GM18517 (cell line): ENCODE measurements around the gene DAB1.

ENCODE experiments used
- ATAC-seq: cut with Tn5 transposase; IDR thresholded peaks from one replicate; pipeline ENCODE4 v1.9.1; 2021; ENCODE audit warnings: mild to moderate bottlenecking, moderate library complexity; ENCODE audit not compliant: unreplicated experiment

The DAB1 gene

DNA sequence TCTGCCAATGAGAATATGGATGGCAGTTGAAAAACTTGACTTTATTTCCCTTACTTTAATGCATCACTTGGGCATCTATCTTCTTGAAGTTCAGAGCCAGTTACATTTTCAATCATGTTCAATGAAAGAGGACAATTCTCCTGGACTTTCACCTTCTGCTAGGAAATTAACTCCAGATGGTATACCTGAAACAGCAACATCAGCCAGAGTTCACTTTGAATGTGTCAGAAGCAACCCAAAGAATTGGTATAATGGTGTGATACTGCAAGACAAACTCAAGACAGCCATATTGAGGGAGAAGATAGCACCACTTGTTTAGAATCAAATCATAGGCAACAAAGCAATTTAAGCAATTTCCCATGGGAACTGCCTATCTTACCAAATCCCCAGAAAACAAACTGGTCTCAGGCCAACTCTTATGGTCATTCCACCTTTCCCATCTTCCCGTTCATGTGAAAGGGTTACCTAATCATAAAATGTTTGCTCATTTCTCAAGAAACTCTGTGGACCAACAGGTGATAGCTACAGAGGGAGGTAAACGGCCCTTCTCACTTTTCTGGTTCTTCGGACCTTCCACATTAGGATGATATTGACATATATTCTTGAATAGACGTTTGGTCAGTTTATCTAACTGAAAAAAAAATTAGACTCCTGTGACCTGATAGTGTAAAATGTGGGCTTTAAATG is 428.3 kb downstream of the DAB1 start:
- ATAC-seq, result no peak

DNA sequence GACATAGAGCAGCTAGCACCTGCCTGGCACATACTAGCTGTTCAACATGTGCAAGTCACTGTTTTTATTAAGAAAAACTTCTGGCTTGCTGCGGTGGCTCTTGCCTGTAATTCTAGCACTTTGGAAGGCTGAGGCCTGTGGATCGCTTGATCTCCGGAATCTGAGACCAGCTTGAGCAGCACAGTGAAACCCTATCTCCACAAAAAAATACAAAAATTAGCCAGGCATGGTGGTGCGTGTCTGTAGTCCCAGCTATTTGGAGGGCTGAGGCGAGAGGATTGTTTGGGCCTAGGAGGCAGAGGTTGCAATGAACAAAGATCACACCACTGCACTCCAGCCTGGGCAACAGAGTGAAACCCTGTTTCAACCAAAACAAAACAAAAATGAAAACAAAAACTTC is 430.4 kb downstream of the DAB1 start:
- no peak for ATAC-seq

DNA sequence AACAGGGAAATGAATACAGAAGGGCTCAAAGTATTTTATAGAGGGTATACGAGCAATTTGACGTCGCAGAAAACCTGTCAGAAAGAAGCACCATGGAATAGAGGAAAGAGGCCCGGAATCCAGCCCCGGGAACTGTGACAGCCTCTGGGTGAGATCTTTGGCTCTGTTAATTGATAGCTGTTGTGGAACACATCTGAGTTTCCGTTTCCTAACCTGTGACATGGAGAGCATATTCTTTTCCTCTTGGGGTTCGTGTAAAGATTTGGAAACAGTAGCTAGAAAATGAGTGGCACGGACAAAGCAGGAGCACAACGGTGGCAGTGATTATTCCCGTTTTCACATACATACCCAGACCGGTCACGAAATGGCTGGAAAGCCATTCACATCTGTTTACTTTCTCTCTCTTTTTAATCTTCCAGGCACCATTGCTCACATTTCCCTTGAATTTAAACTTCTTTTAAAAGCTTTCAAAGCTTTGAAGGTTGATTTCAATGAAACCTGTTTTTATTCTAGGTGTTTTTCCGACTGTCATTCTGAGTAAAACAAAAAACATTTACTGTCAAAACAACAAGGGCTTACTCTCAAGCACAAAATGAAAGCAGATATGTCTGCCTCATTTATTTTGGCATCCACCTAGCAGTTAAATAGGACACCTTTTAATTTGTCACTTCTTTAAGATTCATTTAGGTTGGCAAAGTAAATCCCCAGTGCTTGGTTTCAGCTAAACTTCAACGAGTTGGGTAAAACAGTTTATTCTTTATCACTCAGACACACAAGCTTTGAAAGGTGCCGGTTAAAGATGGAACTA is 431.3 kb downstream of the DAB1 start:
- ATAC-seq, result no peak

DNA sequence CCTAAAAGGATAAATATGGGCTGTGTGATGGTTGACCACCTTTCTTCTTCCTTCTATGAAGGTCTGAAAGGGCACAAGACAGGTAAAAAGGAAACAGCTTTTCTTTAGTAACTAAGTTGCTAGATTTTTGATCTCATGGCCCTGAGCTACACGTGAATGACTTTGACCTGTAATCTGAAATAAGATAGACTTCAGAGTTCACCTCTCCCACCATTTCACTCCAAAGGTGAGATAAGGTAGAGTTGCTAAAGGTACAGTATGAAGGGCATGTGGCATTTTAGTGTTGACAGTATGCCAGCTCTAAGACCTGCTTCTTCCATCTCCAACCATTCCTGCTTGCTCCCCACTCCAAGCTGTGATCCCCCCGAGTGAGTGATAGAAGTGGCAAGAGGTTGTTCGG is 432.3 kb downstream of the DAB1 start:
- ATAC-seq, result no peak

DNA sequence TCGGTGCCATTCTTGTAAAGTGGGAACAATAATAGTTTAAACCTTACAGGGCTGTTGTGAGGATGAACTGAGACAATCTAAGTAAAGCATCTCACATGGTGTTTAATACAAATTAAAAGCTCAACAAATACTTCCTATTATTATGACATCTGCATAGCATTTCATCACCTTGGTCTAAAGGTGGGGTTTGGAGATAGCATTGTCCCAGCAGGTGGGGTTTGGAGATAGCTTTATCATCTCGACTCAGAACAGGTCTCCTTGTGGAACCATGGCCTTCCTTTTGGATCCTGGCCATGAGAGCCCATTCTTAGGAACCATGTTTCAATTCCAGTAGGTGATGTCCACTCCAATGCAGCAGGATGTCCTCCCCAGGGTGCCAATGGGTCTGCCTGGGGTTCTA is 437.5 kb downstream of the DAB1 start:
- no peak for ATAC-seq

DNA sequence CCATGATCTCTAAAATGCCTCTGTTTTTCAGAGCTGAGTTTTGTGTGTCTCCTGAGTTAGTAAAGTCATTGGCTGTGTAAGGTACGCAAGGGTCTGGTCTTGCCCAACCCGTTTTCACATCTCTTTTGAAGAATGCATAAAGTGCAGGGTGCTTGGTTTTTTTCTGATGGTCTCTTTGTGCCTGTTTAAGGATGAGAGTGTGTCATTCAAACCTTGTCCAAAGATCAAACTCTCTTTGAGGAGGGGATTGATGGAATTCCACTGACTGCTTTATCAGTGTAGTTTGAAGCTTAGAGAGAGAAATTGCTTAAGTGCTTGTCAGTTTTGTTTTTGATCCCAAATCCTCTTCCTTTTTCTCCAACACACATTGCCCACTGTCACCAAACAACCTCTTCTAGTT is 438.0 kb downstream of the DAB1 start:
- no peak for ATAC-seq

DNA sequence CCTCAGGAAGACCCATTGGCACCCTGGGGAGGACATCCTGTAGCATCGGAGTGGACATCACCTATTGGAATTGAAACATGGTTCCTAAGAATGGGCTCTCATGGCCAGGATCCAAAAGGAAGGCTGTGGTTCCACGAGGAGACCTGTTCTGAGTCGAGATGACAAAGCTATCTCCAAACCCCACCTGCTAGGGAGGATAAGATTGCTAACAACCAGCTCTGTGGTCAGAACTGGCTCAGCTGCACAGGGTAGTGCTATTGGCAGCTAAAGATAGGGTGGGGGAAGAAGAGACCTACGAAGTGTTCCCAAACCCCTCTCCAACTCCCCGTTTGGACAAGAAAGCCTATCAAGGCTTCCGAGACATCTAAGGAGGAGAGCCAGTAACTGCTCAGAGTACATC is 440.4 kb downstream of the DAB1 start:
- ATAC-seq, result no peak

DNA sequence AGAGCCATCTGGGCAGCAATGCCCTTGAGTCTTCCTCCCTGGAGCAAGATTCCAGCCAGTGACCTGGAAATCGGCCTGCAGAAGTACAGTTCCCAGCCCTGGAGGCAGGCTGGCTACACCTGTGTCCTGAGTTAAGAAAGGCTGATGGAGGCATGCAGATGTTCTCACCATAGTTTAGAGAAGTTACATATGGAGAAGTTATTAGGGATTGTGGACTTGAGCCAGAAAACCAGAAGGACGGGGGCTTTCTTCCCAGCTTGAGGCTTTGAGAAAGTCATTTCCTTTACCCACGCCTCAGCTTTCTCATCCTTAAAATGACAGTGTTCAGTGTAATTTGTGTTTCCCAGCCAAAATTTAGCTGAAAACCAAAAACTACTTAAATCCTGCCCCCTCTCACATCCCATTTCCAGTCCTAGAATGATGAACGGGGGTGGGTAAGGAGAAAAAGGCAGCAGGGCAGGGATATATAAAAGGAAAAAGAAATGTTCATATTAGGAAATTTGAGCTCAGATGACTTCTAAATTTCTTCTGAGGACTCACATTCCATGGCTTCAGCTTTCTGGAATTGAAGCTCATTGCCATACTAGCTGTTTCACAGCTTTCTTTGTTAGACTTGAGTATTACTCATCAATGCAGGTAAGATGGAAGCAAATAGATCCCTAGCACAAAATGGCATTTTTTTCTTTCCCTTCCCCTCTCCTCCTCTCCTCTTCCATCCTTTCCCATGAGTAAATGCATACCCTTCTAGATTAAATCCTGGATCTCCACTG is 443.7 kb downstream of the DAB1 start:
- no peak for ATAC-seq

DNA sequence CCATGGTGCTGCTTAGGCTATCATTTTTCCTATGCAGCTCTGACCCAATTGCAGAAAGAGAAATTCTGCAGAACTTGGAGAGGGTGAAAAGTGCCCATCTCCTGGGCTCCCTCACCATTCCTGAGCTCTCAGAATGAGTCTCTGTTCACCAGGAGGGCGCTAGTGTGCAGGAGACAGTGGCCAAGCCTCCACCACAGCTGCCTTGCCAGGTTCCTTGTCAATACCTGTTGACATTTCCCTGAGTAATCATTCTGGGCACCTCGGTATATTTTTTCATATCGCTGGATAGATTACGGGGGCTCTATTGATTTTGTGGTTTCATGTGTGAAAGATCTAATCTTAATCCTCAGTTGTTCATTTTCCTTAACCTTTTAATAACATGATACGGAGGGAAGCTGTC is 445.0 kb downstream of the DAB1 start:
- ATAC-seq, result no peak

DNA sequence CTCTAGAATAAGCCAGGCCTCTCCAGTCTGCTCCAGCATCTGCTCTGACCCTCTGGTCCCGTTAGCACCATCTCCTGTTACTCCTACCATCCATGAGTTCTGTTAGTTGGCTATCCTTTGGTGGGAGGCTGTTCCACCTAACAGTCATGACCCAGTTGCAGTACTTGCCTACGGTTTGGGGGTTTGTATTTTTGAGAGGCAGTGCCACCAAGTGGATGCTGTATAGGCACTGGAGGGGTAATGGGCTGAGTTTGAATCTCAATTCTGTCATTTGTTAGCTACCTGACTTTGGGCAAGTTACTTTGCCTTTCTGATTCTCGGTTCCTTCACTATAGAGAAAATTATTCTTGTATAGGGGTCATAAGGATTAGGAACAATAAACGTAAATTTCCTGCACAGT is 445.9 kb downstream of the DAB1 start:
- no peak for ATAC-seq

DNA sequence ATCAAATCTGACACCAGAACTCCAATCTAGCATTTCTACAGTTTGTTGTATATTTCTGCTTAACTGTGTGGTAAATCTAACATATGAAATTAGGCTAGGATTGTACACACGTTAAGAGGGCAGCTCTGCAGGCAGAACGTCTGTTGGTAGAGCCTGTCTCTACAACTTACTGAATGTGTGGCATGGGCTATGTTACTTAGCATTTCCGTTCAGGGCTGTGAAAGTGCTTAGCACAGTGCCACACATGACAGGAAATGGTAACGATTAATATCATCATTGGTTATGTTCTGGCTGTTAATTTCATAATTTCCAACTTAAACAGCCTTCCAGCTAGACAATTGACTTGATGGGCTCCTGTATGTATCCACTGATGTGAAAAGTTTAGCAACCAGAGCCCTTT is 448.4 kb downstream of the DAB1 start:
- ATAC-seq, result no peak

DNA sequence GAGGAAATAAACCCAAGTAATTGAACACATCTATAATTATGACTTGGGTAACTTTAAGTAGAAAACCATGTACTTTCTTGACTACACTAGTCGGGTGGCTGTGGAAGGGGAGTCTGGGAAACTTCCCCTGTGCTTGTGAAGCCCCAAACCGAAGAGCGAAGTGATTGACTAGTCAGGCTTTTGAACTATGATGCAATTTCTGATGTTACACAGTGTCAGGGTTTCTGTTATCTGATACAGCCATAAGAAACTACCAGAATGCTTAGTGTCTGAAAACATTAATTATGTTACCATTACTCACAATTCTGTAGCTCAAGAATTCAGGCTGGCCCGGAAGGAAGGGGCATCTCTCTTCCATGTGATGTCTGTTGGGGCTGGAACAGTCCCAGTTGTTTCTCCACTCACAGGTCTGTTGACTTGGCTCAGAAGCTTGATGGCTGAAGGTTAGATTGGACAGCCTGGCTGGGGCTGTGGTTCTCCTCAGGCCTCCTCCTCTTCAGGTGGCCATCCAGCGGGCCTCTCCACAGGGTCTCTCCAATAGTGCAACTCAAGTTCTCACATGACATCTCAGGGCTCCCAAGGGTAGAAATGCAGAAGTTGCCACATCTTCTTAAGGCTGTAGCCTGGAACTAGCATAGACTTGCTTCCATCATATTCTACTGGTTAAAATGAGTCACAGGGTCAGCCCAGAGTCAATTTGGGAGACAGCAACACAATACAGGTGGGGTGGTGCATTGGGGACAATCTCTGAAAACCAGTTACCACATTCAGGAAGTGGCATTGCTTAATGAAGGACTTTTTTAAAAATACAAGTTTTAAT is 449.7 kb downstream of the DAB1 start:
- ATAC-seq, result no peak

DNA sequence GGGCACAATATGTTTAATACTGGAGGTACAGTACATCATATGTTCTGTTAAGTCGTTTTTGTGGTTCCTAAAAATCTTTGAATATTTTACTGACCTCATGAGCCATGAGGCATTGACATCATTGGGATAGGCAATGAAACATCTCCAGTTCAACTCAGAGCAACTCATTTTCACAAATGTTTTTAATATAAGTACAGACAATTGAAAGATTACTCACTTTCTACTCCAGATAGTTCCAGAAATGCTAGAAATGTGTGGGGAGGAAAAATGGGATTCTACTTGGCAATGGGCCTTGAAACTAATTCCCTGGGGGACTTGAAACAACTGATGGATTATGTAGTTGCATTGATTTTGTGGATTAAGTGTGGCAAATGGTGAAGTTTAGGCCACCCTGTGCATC is 450.9 kb downstream of the DAB1 start:
- ATAC-seq, result no peak

DNA sequence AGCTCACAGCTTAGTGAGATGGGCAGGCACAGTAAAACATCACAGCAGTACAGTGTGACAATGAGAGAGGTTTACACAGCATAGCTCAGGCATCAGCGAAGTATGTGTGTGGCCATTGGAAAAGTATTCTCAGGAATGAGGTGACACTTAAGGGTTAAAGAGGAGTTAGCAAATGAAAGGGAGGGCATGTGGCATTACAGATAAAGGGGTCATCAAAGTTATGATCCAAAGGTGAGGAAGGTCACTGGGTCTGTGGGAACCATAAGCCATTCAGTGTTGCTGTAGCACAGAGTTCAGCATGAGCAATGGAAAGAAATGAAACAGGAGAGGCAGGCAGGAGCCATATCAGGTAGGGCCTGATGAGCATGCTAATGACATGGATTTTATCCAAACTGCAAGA is 453.6 kb downstream of the DAB1 start:
- no peak for ATAC-seq

DNA sequence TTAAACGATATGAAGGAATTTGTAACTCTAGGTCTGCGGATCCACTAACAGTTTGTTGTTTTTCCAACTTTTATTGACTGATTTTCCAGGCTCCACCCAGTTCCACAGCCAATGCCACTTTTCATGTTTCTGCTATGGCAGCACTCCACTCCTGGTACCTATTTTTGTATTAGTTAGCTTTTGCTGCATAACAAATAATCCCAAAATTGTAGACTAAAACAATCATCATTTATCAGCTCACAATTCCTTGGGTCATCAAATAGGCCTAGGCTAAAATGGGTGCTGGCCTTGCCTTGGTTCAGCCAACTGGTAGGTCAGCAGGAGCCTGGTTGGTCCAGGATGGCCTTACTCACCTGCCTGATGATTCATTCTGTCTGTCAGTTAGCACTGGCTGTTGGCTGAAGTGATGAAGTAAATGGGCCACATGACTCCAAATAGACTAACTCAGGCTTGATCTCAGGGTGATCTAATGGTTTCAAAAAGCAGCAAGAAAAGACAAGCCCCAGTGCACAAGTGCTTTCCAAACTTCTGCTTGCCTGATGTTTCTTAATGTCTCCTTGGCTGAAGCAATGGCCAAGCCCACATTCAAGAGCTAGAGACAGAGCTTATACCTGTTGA is 454.9 kb downstream of the DAB1 start:
- ATAC-seq, result no peak

DNA sequence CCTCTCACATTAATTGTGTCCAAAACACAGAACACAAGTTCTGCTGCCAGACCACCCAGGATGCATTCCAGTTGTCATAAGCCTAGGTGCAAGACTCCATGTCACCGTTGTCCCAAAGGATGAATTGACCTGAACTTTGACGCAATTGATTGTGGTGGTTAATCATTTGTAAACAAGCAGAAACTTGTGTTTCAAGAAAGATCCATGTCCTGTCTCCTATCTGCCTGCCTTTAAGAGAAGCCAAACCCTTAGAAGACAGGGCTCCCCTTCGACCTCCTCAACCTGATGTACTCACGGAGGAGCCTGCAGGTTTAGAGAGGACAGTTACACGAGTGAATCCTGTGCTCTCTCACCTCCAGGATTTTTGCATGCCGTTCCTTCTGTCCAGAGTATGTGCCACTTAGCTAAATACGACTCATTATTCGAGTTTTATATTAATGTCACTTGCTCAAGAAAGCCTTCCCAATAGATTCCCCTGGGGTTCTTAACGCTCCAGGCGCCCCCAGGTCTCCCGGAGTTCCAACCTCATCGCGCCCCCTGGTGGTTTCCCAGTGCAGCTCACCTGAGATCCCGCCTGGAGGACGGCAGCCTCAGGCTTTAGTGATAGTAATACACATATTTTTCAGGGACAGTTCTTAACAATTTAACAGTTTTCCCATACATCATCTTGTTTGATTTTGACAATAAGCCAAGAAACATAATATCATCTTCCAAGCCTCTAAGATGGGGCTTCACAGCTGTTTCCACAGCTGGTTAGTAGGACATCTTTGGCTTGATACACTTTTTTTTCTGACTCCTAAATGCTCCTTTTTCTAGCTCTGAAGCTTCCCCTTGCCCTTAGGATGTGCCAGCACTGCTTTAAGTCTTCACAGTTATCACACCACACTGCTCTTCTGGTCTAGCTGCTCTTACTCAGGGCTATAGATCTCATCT is 455.7 kb downstream of the DAB1 start:
- ATAC-seq, result no peak

DNA sequence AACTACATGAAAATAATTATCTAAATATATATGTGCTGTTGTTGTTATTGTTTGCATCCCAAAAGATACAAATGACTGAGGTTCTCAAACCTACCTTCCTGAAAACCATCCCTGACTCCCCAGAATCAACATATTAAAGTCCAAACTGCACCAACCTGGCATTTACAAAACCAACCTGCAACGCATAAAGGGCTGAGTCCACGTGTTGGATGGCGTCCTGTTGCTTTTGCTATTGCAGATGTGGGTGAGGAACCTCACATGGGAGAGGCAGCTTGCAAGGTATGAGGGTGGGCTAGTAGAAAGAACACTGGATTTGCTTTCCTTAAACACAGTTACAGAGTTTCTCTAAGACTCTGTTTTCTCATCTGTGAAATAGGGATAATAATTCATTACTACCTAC is 456.5 kb downstream of the DAB1 start:
- no peak for ATAC-seq

DNA sequence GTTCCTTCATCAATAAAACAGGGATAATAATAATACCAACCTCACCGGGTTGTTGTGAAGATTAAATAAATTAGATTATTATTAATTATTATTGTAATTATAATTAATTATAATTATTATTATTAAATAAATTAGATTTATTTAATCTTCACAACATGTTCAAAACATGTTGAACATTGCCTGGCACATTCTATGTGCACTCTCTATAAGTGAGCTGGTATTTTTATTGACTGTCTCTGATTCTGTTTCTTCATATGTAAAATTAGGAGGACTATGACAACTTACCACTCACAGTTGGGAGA is 457.2 kb downstream of the DAB1 start:
- no peak for ATAC-seq

DNA sequence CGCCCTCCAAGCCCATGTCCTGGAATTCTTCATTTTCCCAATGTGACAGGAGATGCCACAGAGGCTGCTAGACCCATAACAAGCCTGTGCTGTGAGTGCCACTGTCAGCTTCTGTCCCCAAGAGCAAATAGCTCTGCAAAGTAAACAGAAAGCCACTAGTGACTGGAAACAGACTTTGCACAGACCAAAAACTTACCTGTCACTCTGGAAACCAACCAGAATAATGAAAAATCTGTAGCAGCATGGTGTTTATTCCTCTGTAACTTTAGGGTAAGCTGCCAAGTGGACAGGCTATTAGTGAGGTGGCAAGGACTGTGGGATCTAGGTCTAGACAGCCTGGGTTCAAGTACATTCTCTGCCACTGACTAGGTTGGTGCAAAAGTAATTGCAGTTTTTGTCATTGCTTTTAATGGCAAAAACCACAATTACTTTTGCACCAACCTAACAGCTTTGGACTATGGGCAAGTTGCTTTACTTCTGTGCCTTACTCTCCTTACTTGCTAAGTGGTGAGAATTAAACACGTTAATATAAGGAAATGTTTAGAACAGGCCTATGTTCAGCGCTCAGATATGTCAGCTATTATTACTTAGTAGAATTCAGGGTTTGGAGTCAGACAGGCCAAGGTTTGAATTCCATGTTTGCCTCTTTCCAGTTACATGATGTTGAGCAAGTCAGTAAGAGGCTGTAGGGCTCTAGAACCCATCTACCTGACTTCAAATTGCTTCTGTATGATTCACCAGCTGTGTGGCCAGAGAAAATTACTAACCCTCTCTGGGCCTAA is 457.8 kb downstream of the DAB1 start, which contains the start of gene C8B:
Gene C8B (minus strand): TSS at position 100 of the 782 bp plus-strand sequence. CDS start 67 bp downstream, at position 33.
- no peak for ATAC-seq
